Measurements from ENCODE around the gene POMC. TPM values are rescaled to one million over a fixed set of nuclear protein-coding genes. Genes with fewer than 3 reads are reported as not detected.
A peak's percentile ranks its signal among the peaks of the same experiment; 100 is the strongest.
"Not testable (repeated sequence)": the region's sequence is repeated elsewhere in the genome, so short reads cannot be mapped to it uniquely, and the experiment has no call there.

Gene POMC
- total RNA-seq, 2 donors from 2014 or later: 8.0 to 12.5 TPM

DNA sequence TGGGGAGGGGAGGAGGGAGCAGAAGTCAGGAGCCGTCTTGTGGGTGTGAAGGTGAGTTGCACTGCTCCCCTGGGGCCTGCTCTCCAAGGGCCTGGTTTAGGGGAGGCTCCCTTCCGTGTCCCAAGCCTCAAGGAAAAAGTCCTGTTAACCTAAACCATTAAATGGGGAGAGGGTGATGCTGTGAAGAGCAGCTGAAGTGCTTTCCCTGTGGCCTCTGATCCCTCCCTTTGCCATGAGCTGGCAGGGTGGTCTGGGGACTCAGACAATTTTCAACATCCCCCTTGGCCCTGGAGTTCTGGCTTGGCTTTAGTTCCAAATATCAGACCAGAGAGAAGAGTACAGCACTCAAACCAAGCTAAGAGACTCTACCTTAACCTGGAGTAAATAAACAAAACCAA lies 692 bp upstream of the POMC start:
- no peak for DNase-seq
- Mint-ChIP-seq H3K4me1 (ENCODE audit: low read depth) (peaks cover 21% of the 10 kb centered on the region), H3K4me3 (peak overlapping the region; percentile 82), H3K27ac (no peak overlapping the region), H3K9me3 (no peaks in the 10 kb centered on the region), H3K36me3 (ENCODE audit: insufficient read depth in 2 of 2) (no peaks in the 10 kb centered on the region), H3K27me3 (ENCODE audit: low read depth) (peaks cover 58% of the 10 kb centered on the region)
- ATAC-seq (replicated peaks in 1 of 2): no peak

DNA sequence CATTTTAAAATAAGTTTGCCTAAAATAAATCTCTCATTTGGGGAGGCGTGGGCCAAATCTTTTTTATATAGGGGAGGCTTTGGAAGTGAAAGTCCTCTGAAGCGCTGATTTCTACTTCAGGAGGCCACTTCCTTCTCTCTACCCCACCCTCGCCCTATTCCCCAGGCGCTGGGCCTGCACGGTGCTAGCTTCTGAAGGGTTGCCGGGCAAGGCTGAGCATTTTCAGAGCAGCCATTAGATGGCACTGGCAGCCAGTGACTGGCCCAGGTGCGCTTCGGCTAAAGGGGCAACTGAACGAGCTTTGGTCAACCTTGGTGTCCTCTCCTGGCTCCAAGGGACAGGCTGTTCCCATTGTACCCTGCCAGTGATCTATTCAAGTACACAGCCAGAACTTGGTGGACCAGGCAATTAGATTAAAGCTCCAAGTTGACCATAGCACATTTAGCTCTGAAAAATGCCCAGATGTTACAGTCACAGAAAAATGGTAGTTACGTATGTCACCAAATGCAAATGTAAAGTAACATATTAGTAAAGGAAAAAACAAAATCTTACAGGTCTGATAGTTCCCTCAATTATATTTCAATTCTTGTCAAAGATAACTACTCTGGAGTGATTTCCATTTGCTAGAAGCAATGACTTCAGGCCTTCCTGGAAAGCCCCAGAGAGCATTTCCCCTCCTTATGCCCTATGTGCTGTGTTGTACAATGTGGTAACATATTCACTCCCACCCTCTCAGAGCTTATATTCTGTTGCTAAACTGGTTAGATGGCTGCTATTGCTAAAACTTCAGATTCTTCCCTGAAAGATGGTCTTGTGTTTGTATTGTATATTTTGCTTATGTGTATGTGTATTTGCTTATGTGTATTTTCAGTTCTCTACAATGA lies 2.1 kb downstream of the POMC start:
- H3K27me3 Mint-ChIP-seq (ENCODE audit: low read depth): peaks cover 40% of the 10 kb centered on the region
- peaks cover 28% of the 10 kb centered on the region for H3K4me1 Mint-ChIP-seq (ENCODE audit: low read depth)

DNA sequence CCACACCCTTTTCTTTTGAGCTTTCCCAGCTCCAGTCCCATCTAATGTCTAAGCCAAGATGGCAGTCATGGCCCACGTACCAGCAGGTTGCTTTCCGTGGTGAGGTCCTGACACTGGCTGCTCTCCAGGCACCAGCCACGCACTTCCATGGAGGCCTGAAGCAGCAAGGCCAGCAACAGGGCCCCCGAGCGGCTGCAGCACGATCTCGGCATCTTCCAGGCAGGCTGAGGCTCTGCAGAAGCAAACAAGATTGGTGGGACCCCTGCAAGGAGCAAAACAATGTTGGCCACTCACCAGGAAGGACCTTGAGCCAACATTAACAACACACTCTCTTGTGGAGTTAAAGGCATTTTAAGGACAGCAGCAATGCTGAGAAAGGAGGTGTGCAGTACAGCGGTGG lies 3.8 kb downstream of the POMC start:
- Mint-ChIP-seq H3K27ac (no peak overlapping the region), H3K36me3 (ENCODE audit: insufficient read depth in 2 of 2) (peaks cover 2 to 4% of the 10 kb centered on the region in 2 donors), H3K4me1 (ENCODE audit: low read depth) (peaks cover 35% of the 10 kb centered on the region), H3K9me3 (no peaks in the 10 kb centered on the region), H3K27me3 (ENCODE audit: low read depth) (peaks cover 29% of the 10 kb centered on the region), H3K4me3 (no peak overlapping the region)
- DNase-seq: no peak
- no peak for ATAC-seq (replicated peaks in 1 of 2)

More for the DNA sequence above, 2.1 kb downstream of the POMC start:
- Mint-ChIP-seq H3K4me3 (peak overlapping the region in 1 of 2 donors; percentile 82), H3K9me3 (no peaks in the 10 kb centered on the region), H3K36me3 (ENCODE audit: insufficient read depth in 2 of 2) (peaks cover 0 to 2% of the 10 kb centered on the region in 2 donors), H3K27ac (peak overlapping the region; percentile 3)
- peak; percentile 58 to 64 for DNase-seq
- ATAC-seq (replicated peaks in 1 of 2): peak; percentile 67 to 69

DNA sequence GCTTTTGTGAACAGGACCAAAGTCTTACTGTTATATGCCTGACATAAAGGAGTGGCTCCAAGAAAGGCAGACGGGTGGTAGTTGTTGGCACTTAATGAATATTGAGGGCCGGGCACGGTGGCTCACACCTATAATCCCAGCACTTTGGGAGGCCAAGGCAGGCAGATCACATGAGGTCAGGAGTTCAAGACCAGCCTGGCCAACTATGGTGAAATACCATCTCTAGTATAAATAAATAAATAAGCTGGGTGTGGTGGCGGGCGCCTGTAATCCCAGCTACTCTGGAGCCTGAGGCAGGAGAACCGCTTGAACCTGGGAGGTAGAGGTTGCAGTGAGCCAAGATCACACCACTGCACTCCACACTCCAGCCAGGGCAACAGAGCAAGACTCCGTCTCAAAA lies 6.3 kb downstream of the POMC start:
- not testable (repeated sequence) for H3K27ac Mint-ChIP-seq; DNase-seq; ATAC-seq (replicated peaks in 1 of 2); H3K27me3 Mint-ChIP-seq (ENCODE audit: low read depth); H3K36me3 Mint-ChIP-seq (ENCODE audit: insufficient read depth in 2 of 2); H3K9me3 Mint-ChIP-seq
- Mint-ChIP-seq H3K4me3 (peak overlapping the region; percentile 57 to 69), H3K4me1 (ENCODE audit: low read depth) (peaks cover 34% of the 10 kb centered on the region)

DNA sequence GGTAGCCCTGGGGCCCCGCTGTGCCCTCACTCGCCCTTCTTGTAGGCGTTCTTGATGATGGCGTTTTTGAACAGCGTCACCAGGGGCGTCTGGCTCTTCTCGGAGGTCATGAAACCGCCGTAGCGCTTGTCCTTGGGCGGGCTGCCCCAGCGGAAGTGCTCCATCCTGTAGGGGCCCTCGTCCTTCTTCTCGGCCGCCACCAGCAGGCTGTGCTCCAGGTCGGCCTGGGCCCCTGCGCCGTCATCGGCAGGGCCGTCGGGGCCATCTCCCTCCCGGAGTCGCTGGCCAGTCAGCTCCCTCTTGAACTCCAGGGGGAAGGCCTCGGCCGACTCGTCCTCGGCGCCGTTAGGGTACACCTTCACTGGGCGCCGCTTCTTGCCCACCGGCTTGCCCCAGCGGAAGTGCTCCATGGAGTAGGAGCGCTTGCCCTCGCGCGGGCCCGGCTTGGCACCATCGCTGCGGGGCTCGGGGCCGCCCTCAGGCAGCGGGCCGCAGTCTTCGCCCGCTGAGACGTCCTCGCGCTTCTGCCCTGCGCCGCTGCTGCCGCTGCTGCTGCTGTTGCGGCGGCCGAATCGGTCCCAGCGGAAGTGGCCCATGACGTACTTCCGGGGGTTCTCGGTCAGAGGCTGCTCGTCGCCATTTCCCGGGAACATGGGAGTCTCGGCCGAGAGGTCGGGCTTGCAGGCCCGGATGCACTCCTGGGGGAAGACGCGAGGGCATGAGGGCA lies 7.2 kb downstream of the POMC start:
- Mint-ChIP-seq H3K27ac (peak overlapping the region; percentile 79), H3K4me3 (peak overlapping the region; percentile 80 to 92), H3K9me3 (no peaks in the 10 kb centered on the region), H3K27me3 (ENCODE audit: low read depth) (peaks cover under 1% of the 10 kb centered on the region), H3K4me1 (ENCODE audit: low read depth) (peaks cover 25% of the 10 kb centered on the region), H3K36me3 (ENCODE audit: insufficient read depth in 2 of 2) (peaks cover 2 to 4% of the 10 kb centered on the region in 2 donors)
- ATAC-seq (replicated peaks in 1 of 2) (peak; percentile 76 to 83), DNase-seq (peak; percentile 77 to 87)

DNA sequence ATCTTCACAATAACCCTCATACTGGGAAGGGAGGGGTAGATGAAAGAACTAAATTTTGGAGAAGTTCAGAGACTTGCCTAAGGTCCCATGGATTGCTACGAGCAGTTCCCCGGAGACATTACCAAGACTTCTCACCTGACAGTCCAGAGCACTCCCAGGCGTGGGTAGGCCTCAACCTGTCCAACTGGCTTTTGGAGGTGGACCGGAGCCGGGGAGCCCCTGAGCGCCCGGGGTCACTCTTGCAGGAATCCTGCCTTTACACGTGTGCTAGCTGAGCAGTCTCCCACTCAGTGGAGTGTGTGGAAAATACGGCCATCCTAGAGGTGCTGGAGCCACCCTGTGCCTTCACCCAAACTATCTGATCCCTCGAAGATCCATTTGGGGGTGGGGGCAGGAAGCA lies 8.0 kb downstream of the POMC start:
- Mint-ChIP-seq H3K27ac (peak overlapping the region; percentile 23), H3K4me3 (peak overlapping the region; percentile 80 to 92), H3K27me3 (ENCODE audit: low read depth) (no peaks in the 10 kb centered on the region), H3K9me3 (no peaks in the 10 kb centered on the region), H3K4me1 (ENCODE audit: low read depth) (peaks cover 17% of the 10 kb centered on the region), H3K36me3 (ENCODE audit: insufficient read depth in 2 of 2) (peaks cover 2 to 4% of the 10 kb centered on the region in 2 donors)
- DNase-seq (no peak), ATAC-seq (replicated peaks in 1 of 2) (no peak)

DNA sequence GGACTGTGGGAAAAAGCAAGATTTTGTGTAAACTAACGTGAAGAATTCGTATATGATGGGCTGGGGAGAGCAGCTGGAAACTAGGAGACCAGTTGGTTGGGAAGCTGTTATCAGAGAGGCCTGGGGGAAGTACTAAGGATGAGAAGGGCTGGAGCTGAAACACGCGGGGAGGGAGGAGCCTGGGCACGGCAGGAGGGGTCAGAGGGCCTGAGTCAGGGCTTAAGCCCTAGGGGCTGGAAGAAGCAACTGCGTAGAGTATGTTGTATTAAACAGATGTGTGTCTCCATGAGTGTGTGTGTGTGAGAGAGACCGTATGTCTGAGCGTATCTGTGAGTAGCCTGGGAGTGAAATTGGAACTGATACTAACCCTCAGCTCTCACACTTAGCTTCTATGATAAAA lies 8.4 kb downstream of the POMC start:
- peak in 1 of 2 donors; percentile 20 for ATAC-seq (replicated peaks in 1 of 2)
- peaks cover 15% of the 10 kb centered on the region for H3K4me1 Mint-ChIP-seq (ENCODE audit: low read depth)
- peak overlapping the region; percentile 80 to 92 for H3K4me3 Mint-ChIP-seq
- H3K9me3 Mint-ChIP-seq: no peaks in the 10 kb centered on the region
- H3K36me3 Mint-ChIP-seq (ENCODE audit: insufficient read depth in 2 of 2): peaks cover 2 to 4% of the 10 kb centered on the region in 2 donors
- DNase-seq: peak; percentile 10 to 22
- H3K27me3 Mint-ChIP-seq (ENCODE audit: low read depth): no peaks in the 10 kb centered on the region
- peak overlapping the region; percentile 23 for H3K27ac Mint-ChIP-seq

DNA sequence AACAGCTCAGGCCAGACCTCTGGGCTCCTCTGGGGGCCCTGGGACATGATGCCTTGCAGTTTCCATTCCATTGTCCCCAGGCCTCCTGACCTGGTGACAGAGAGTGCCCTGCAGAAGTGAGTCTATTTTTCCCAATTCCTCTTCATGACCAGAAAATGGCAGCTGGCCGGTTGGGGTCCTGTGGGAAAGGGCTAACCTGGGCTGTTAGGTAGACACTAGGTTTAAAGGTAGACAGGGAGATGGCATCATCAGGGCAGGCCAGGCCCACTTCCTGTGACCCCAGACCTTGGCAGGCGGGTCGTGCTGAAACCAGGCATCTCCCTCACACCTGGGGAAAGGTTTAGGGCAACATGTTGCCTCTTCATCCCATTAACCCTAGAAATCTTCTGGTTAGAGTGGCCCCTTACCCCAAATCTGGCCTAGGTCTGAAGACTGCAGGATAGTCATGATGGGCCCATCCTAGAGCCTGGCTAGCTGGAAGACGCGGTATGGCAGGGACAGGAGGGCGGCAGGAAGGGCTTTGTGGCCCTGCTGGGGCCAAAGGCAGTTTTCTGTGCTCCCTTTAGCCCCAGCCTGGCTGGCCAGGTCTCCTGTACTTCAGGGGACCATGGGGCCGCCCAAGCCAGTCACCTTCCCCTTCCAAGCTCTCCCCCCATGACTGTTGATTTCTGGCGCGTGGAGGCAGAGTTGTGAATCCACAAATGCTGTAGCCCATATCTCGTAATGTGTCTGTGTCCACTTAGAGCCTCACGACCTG lies 10.1 kb downstream of the POMC start:
- Mint-ChIP-seq H3K36me3 (ENCODE audit: insufficient read depth in 2 of 2) (peaks cover 2 to 4% of the 10 kb centered on the region in 2 donors), H3K27ac (no peak overlapping the region), H3K9me3 (no peaks in the 10 kb centered on the region), H3K4me1 (ENCODE audit: low read depth) (peaks cover 15% of the 10 kb centered on the region), H3K4me3 (no peak overlapping the region), H3K27me3 (ENCODE audit: low read depth) (no peaks in the 10 kb centered on the region)
- DNase-seq: no peak
- no peak for ATAC-seq (replicated peaks in 1 of 2)

DNA sequence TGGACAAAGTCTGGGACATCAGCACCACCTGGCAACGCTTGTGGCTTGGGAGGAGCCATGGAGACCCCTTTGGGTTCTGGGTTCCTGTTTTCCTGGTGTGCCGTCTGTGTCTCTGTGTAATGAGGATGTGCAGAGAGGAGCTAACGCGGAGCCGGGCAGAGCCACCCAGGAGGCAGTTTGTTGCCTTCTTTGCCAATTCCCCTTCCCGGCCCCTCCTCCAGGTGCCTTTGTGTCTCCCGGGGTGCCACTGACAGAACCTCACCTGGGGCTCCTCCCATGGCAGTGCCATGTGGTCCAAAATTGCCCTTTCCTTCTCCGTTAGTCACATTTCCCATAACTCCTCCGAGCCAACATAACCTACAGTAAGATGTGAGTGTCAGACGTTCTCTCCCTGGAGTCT lies 13.0 kb downstream of the POMC start:
- Mint-ChIP-seq H3K4me1 (ENCODE audit: low read depth) (peaks cover 9% of the 10 kb centered on the region), H3K27ac (no peak overlapping the region), H3K27me3 (ENCODE audit: low read depth) (no peaks in the 10 kb centered on the region), H3K36me3 (ENCODE audit: insufficient read depth in 2 of 2) (peaks cover 0 to 4% of the 10 kb centered on the region in 2 donors), H3K9me3 (no peaks in the 10 kb centered on the region), H3K4me3 (no peak overlapping the region)
- no peak for ATAC-seq (replicated peaks in 1 of 2)
- DNase-seq: no peak

DNA sequence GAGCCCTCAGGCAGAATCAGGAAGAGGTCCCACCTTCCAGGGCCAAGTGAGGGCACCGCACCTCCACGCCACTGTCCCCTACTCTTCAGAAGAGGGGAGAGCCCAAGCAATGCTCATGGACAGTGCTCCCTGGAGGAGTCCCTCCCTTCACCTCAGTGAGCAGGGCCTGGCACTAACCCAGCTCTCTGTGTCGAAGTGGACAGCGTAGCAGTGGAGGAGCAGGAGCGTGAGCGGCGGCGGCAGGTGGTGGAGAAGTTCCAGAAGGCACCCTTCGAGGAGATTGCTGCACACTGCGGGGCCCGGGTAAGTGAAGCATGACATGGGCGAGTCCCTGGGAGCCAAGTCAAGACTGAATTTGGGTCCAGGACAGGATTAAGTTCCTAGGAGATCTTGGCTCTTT lies 16.7 kb downstream of the POMC start:
- Mint-ChIP-seq H3K4me1 (ENCODE audit: low read depth) (peaks cover 4% of the 10 kb centered on the region), H3K27me3 (ENCODE audit: low read depth) (peaks cover 5% of the 10 kb centered on the region), H3K36me3 (ENCODE audit: insufficient read depth in 2 of 2) (no peaks in the 10 kb centered on the region), H3K27ac (no peak overlapping the region), H3K9me3 (no peaks in the 10 kb centered on the region), H3K4me3 (no peak overlapping the region)
- DNase-seq (no peak), ATAC-seq (replicated peaks in 1 of 2) (no peak)

DNA sequence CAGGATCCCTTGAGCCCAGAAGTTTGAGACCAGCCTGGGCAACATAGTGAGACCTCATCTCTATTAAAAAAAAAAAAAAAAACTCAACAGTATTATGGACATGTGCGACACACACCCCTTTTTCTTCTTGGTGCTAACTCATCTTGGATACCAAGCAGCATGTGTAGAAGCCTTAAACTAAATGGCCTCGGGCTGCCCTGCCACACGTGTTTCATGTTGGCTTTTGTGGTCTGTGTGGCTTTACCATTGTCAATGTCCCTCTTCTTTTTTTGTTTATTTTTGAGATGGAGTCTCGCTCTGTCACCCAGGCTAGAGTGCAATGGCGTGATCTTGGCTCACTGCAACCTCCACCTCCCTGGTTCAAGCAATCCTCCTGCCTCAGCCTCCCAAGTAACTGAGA lies 17.4 kb downstream of the POMC start:
- ATAC-seq (replicated peaks in 1 of 2): not testable (repeated sequence)

DNA sequence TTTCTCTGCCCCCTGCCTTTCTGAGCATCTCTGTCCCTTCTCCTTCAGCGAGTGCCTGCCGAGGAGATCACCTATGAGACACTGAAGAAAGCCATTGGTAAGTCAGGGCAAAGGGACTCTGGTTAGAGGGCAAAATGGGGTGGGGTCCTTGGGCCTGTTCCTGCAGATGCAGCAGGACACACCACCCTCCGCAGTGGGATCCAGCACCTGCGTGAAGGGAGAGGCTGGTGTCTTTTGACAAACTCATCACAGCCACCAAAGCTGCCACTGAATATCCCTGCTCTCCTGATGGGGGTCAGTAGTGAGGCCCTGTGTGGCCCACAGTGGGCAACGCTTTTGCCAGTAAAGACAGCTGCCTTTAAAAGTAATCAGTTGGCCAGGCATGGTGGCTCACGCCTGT lies 18.7 kb downstream of the POMC start:
- Mint-ChIP-seq H3K9me3 (no peaks in the 10 kb centered on the region), H3K27me3 (ENCODE audit: low read depth) (peaks cover 20% of the 10 kb centered on the region), H3K36me3 (ENCODE audit: insufficient read depth in 2 of 2) (no peaks in the 10 kb centered on the region), H3K27ac (no peak overlapping the region), H3K4me3 (no peak overlapping the region), H3K4me1 (ENCODE audit: low read depth) (peaks cover 20% of the 10 kb centered on the region)
- DNase-seq (no peak), ATAC-seq (replicated peaks in 1 of 2) (no peak)

More for the DNA sequence above, 17.4 kb downstream of the POMC start:
- not testable (repeated sequence) for H3K4me1 Mint-ChIP-seq (ENCODE audit: low read depth); DNase-seq; H3K27ac Mint-ChIP-seq; H3K9me3 Mint-ChIP-seq; H3K27me3 Mint-ChIP-seq (ENCODE audit: low read depth); H3K4me3 Mint-ChIP-seq; H3K36me3 Mint-ChIP-seq (ENCODE audit: insufficient read depth in 2 of 2)

DNA sequence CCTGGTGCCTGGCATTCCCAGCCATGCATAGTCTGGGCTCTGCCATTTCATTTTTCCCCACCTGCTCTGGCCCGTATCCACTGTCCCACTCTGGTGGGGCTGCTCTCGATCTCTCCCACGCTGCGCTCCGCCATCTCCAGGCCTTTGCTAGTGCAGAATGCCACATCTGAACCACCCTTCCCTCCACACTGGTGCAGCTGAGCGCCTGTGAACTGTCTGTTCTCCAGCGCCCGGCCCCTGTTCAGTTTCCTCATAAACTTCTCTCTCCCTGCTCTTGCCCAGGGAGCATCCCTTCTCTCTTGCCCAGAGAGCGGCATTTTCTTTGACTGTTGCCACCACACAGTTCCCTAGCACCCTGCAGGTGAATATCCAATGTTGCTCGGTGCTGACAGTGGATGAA lies 21.5 kb downstream of the POMC start:
- peaks cover 20% of the 10 kb centered on the region for H3K27me3 Mint-ChIP-seq (ENCODE audit: low read depth)
- H3K4me1 Mint-ChIP-seq (ENCODE audit: low read depth): peaks cover 20% of the 10 kb centered on the region
- H3K9me3 Mint-ChIP-seq: no peaks in the 10 kb centered on the region

More for the DNA sequence above, 21.5 kb downstream of the POMC start:
- DNase-seq (no peak), ATAC-seq (replicated peaks in 1 of 2) (no peak)
- no peak overlapping the region for H3K27ac Mint-ChIP-seq
- H3K4me3 Mint-ChIP-seq: no peak overlapping the region
- no peaks in the 10 kb centered on the region for H3K36me3 Mint-ChIP-seq (ENCODE audit: insufficient read depth in 2 of 2)
